ENCODE results near the gene PCDH1. TPM values are rescaled to one million over a fixed set of nuclear protein-coding genes. Genes with fewer than 3 reads are reported as not detected.

The PCDH1 gene
- total RNA-seq, 1 donor = 1.4 TPM

GRCh38 chr5:141910271-141910673, 32.1 kb upstream of the PCDH1 start:
- TF ChIP-seq, protein P1, sequence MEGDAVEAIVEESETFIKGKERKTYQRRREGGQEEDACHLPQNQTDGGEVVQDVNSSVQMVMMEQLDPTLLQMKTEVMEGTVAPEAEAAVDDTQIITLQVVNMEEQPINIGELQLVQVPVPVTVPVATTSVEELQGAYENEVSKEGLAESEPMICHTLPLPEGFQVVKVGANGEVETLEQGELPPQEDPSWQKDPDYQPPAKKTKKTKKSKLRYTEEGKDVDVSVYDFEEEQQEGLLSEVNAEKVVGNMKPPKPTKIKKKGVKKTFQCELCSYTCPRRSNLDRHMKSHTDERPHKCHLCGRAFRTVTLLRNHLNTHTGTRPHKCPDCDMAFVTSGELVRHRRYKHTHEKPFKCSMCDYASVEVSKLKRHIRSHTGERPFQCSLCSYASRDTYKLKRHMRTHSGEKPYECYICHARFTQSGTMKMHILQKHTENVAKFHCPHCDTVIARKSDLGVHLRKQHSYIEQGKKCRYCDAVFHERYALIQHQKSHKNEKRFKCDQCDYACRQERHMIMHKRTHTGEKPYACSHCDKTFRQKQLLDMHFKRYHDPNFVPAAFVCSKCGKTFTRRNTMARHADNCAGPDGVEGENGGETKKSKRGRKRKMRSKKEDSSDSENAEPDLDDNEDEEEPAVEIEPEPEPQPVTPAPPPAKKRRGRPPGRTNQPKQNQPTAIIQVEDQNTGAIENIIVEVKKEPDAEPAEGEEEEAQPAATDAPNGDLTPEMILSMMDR (IDR thresholded peaks at IDR 0.05; ENCODE audit: extremely low read depth, low read depth, low read length) = no peak
- no peaks in the 10 kb centered on the region for H3K79me2 ChIP-seq (ENCODE audit: insufficient read depth, low read length)
- no peaks in the 10 kb centered on the region for H3K9me3 ChIP-seq (ENCODE audit: low read depth, low read length)
- H3K4me2 ChIP-seq (ENCODE audit: insufficient read depth, low read length) = no peak overlapping the region
- no peaks in the 10 kb centered on the region for H3K36me3 ChIP-seq (ENCODE audit: insufficient read depth, low read length)
- H3K27me3 ChIP-seq (ENCODE audit: insufficient read depth, low read length) = peaks cover 24% of the 10 kb centered on the region
- no peak overlapping the region for H3K4me3 ChIP-seq (ENCODE audit: insufficient read depth, low read length)
- no peak for DNase-seq (ENCODE audit: insufficient read length, low spot score, missing footprints)
- H2AFZ ChIP-seq (ENCODE audit: low read length) = no peak overlapping the region
- peaks cover 11% of the 10 kb centered on the region for H3K4me1 ChIP-seq (ENCODE audit: insufficient read depth, low read length)
- no peaks in the 10 kb centered on the region for H4K20me1 ChIP-seq (ENCODE audit: insufficient read depth, low read length)
- no peak overlapping the region for H3K27ac ChIP-seq (ENCODE audit: low read depth, low read length)

DNA sequence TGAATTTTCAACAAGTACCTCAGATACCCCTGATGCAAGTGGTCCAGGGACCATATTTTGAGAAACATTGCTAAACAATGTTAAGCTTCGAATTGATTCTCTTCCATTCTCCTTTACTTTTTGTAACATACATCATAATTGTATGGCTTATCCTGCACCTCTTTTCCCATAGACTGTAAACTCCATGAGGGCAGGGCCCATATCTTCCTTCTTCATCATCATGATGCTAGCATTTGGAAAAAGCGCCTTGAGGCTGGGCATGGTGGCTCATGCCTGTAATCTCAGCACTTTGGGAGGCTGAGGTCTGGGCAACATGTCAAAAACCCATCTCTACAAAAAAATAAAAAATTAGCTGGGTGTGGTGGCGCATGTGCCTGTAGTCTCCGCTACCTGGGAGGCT, 31.0 kb upstream of the PCDH1 start:
- Histone ChIP-seq H3K27ac (ENCODE audit: low read depth, low read length) (no peak overlapping the region), H3K4me3 (ENCODE audit: insufficient read depth, low read length) (no peak overlapping the region), H3K36me3 (ENCODE audit: insufficient read depth, low read length) (no peaks in the 10 kb centered on the region)

DNA sequence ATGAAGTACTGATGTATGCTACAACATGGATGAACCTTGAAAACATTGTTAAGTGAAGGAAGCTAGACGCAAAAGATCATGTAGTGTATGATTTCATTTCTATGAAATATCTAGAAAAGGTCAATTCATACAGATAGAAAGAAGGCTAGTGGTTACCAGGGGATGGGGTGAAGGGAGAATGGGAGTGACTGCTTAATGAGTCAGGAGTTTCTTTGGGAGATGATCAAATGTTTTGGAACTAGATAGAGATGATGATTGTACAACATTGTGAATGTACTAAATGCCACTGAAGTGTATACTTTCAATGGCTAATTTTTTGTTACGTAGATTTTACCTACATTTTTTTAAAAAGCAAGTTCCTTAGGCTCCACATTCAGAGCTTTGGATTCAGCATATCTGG, 30.6 kb upstream of the PCDH1 start:
- H3K27ac ChIP-seq (ENCODE audit: low read depth, low read length) = no peak overlapping the region
- no peaks in the 10 kb centered on the region for H3K36me3 ChIP-seq (ENCODE audit: insufficient read depth, low read length)
- no peak overlapping the region for H3K4me2 ChIP-seq (ENCODE audit: insufficient read depth, low read length)
- peaks cover 7% of the 10 kb centered on the region for H3K4me1 ChIP-seq (ENCODE audit: insufficient read depth, low read length)
- H3K27me3 ChIP-seq (ENCODE audit: insufficient read depth, low read length) = peaks cover 15% of the 10 kb centered on the region
- no peaks in the 10 kb centered on the region for H4K20me1 ChIP-seq (ENCODE audit: insufficient read depth, low read length)
- no peaks in the 10 kb centered on the region for H3K79me2 ChIP-seq (ENCODE audit: insufficient read depth, low read length)
- H2AFZ ChIP-seq (ENCODE audit: low read length) = no peak overlapping the region
- no peak overlapping the region for H3K4me3 ChIP-seq (ENCODE audit: insufficient read depth, low read length)
- no peak for DNase-seq (ENCODE audit: insufficient read length, low spot score, missing footprints)
- H3K9me3 ChIP-seq (ENCODE audit: low read depth, low read length) = no peaks in the 10 kb centered on the region
- TF ChIP-seq, protein P1 (IDR thresholded peaks at IDR 0.05; ENCODE audit: extremely low read depth, low read depth, low read length) = no peak

More for the DNA sequence above, 31.0 kb upstream of the PCDH1 start:
- Histone ChIP-seq H3K4me2 (ENCODE audit: insufficient read depth, low read length) (no peak overlapping the region), H3K9me3 (ENCODE audit: low read depth, low read length) (no peaks in the 10 kb centered on the region), H4K20me1 (ENCODE audit: insufficient read depth, low read length) (no peaks in the 10 kb centered on the region), H3K4me1 (ENCODE audit: insufficient read depth, low read length) (peaks cover 11% of the 10 kb centered on the region), H3K79me2 (ENCODE audit: insufficient read depth, low read length) (no peaks in the 10 kb centered on the region), H3K27me3 (ENCODE audit: insufficient read depth, low read length) (peaks cover 19% of the 10 kb centered on the region), H2AFZ (ENCODE audit: low read length) (no peak overlapping the region)
- DNase-seq (ENCODE audit: insufficient read length, low spot score, missing footprints) = no peak
- TF ChIP-seq, protein P1 (IDR thresholded peaks at IDR 0.05; ENCODE audit: extremely low read depth, low read depth, low read length) = no peak

- H3K4me1 ChIP-seq (ENCODE audit: insufficient read depth, low read length) = peaks cover 4% of the 10 kb centered on the region
- TF ChIP-seq, protein P1 (IDR thresholded peaks at IDR 0.05; ENCODE audit: extremely low read depth, low read depth, low read length) = no peak
- H3K27me3 ChIP-seq (ENCODE audit: insufficient read depth, low read length) = peaks cover 17% of the 10 kb centered on the region
- no peaks in the 10 kb centered on the region for H3K36me3 ChIP-seq (ENCODE audit: insufficient read depth, low read length)
- H3K4me3 ChIP-seq (ENCODE audit: insufficient read depth, low read length) = no peak overlapping the region
- no peaks in the 10 kb centered on the region for H3K79me2 ChIP-seq (ENCODE audit: insufficient read depth, low read length)
- H4K20me1 ChIP-seq (ENCODE audit: insufficient read depth, low read length) = no peaks in the 10 kb centered on the region
- no peak overlapping the region for H3K27ac ChIP-seq (ENCODE audit: low read depth, low read length)
- H3K9me3 ChIP-seq (ENCODE audit: low read depth, low read length) = no peaks in the 10 kb centered on the region
- H2AFZ ChIP-seq (ENCODE audit: low read length) = no peak overlapping the region
- no peak for DNase-seq (ENCODE audit: insufficient read length, low spot score, missing footprints)
- no peak overlapping the region for H3K4me2 ChIP-seq (ENCODE audit: insufficient read depth, low read length)
These were observed 28.8 kb upstream of the PCDH1 start for GRCh38 chr5:141906972-141907371.

Data from osteoblast (primary cell).